CD14-positive monocyte (primary cell): ENCODE measurements around the gene CEMP1. TPM values are rescaled to one million over a fixed set of nuclear protein-coding genes. Genes with fewer than 3 reads are reported as not detected.

Experiments
- DNase-seq, 3 donors: peaks; one replicate each; pipeline ENCODE4 v3.0.0-alpha.2; 2011 to 2022
- H2AFZ ChIP-seq: 2 replicates; pipeline ENCODE4 v1.6.0; 2012; ENCODE audit warnings: mild to moderate bottlenecking, low read depth, low read length, inconsistent platforms; ENCODE audit not compliant: insufficient read depth, poor library complexity, severe bottlenecking
- H3K27ac ChIP-seq, 2 donors: 1 replicate in 1 of 2; 2 replicates in 1 of 2; pipeline ENCODE4 v1.5.1; 2012 to 2013; ENCODE audit warnings: low read length in 2 of 2, control low read depth in 1 of 2, inconsistent platforms in 1 of 2, low read depth in 1 of 2, mild to moderate bottlenecking in 1 of 2
- H3K27me3 ChIP-seq, 2 donors: one replicate each; pipeline versions ENCODE4 v1.6.0 to v1.6.1; 2011 to 2013; ENCODE audit warnings: low read length in 2 of 2; ENCODE audit not compliant: control insufficient read depth in 2 of 2, insufficient read depth in 2 of 2
- H3K36me3 ChIP-seq, 2 donors: replicated peaks in 1 of 2; 1 replicate in 1 of 2; 2 replicates in 1 of 2; pipeline versions ENCODE4 v1.5.1 to v1.6.1; 2012 to 2013; ENCODE audit warnings: low read length in 2 of 2, control low read depth in 1 of 2, inconsistent platforms in 1 of 2, mild to moderate bottlenecking in 1 of 2; ENCODE audit not compliant: insufficient read depth in 2 of 2, control insufficient read depth in 1 of 2
- H3K4me1 ChIP-seq, 2 donors: 1 replicate in 1 of 2; 2 replicates in 1 of 2; pipeline versions ENCODE4 v1.5.1 to v1.6.1; 2012 to 2013; ENCODE audit warnings: low read length in 2 of 2, control low read depth in 1 of 2, inconsistent platforms in 1 of 2, mild to moderate bottlenecking in 1 of 2, moderate library complexity in 1 of 2; ENCODE audit not compliant: insufficient read depth in 2 of 2, control insufficient read depth in 1 of 2
- H3K4me2 ChIP-seq: replicated peaks from 2 replicates; pipeline ENCODE3; 2012; ENCODE audit warnings: low read length, moderate library complexity, mild to moderate bottlenecking; ENCODE audit not compliant: poor library complexity, severe bottlenecking; ENCODE audit errors: extremely low read depth
- H3K4me3 ChIP-seq, 3 experiments: fragments of 200-600 bp in 1 of 3; sonication (generic) in 1 of 3; replicated peaks in 1 of 3; 1 replicate in 2 of 3; 2 replicates in 1 of 3; pipeline ENCODE4 v1.5.1; 2011 to 2013; ENCODE audit warnings: low read length in 3 of 3, mild to moderate bottlenecking in 3 of 3, control low read depth in 2 of 3, low read depth in 2 of 3, inconsistent platforms in 1 of 3, moderate library complexity in 1 of 3
- H3K79me2 ChIP-seq: 2 replicates; pipeline ENCODE4 v1.6.0; 2012; ENCODE audit warnings: mild to moderate bottlenecking, control low read depth, inconsistent platforms, low read length, moderate library complexity; ENCODE audit not compliant: insufficient read depth
- H3K9ac ChIP-seq: 2 replicates; pipeline ENCODE4 v1.6.0; 2017; ENCODE audit warnings: low read length, mild to moderate bottlenecking; ENCODE audit not compliant: insufficient read depth, poor library complexity, severe bottlenecking
- H3K9me3 ChIP-seq, 2 donors: replicated peaks in 1 of 2; 1 replicate in 1 of 2; 2 replicates in 1 of 2; pipeline versions ENCODE4 v1.5.1 to v1.6.1; 2012 to 2013; ENCODE audit warnings: low read length in 2 of 2, control low read depth in 1 of 2; ENCODE audit not compliant: control insufficient read depth in 1 of 2, insufficient read depth in 1 of 2
- H4K20me1 ChIP-seq: 2 replicates; pipeline ENCODE4 v1.6.0; 2012; ENCODE audit warnings: mild to moderate bottlenecking, low read length, control low read depth, moderate library complexity; ENCODE audit not compliant: insufficient read depth
- H3K27ac Mint-ChIP-seq, 7 donors: one replicate each; pipeline ENCODE4 v1.8.0; 2020; ENCODE audit warnings: mild to moderate bottlenecking in 7 of 7, mixed read lengths in 7 of 7, moderate library complexity in 6 of 7, inconsistent platforms in 2 of 7
- H3K27me3 Mint-ChIP-seq, 3 donors: one replicate each; pipeline ENCODE4 v1.8.0; 2021 to 2022; ENCODE audit warnings: low read depth in 3 of 3, mild to moderate bottlenecking in 3 of 3, mixed read lengths in 3 of 3, moderate library complexity in 3 of 3, inconsistent platforms in 1 of 3
- H3K36me3 Mint-ChIP-seq, 2 donors: one replicate each; pipeline ENCODE4 v1.8.0; 2020; ENCODE audit warnings: mixed read lengths in 2 of 2, inconsistent platforms in 1 of 2, mild to moderate bottlenecking in 1 of 2
- H3K4me1 Mint-ChIP-seq: one replicate; pipeline ENCODE4 v1.8.0; 2020; ENCODE audit warnings: mild to moderate bottlenecking, mixed read lengths
- H3K4me3 Mint-ChIP-seq, 2 donors: one replicate each; pipeline ENCODE4 v1.8.0; 2020; ENCODE audit warnings: mild to moderate bottlenecking in 2 of 2, mixed read lengths in 2 of 2, moderate library complexity in 1 of 2
- H3K9me3 Mint-ChIP-seq, 7 donors: one replicate each; pipeline ENCODE4 v1.8.0; 2020 to 2022; ENCODE audit warnings: mixed read lengths in 7 of 7, mild to moderate bottlenecking in 6 of 7, moderate library complexity in 6 of 7, inconsistent platforms in 2 of 7
- CTCF ChIP-seq: fragments of 200-600 bp; IDR thresholded peaks from one replicate; pipeline ENCODE4 v1.8.0; 2022; ENCODE audit warnings: antibody characterized with exemption, mild to moderate bottlenecking
- whole genome bisulfite sequencing: methylation state at CpG from one replicate; pipeline ENCODE4 v1.1.5; 2013; ENCODE audit warnings: missing lambda C conversion rate; ENCODE audit not compliant: insufficient coverage; 5-methylcytosine and 5-hydroxymethylcytosine counted together
- intact Hi-C, 2 donors: fragments of 100-400 bp; cut with micrococcal nuclease; formaldehyde crosslinking; loops; one replicate each; pipeline versions ENCODE4 v1.15.0 to v1.15.1; 2023
- polyA plus RNA-seq, 3 donors: library from polyadenylated mRNA; depleted of rRNA in 1 of 3; unstranded in 2 of 3; stranded (reverse) in 1 of 3; fragments of 300-500 nt in 2 of 3; fragments of >200 nt in 1 of 3; fragmentation: Illumina TruSeq in 2 of 3; gene quantifications; 1 replicate in 2 of 3; 2 replicates in 1 of 3; pipeline ENCODE4 v1.2.3, GENCODE V29; 2012 to 2021

Gene CEMP1
- polyA plus RNA-seq, 3 donors = 0.12 to 0.56 TPM; not detected in 1

DNA sequence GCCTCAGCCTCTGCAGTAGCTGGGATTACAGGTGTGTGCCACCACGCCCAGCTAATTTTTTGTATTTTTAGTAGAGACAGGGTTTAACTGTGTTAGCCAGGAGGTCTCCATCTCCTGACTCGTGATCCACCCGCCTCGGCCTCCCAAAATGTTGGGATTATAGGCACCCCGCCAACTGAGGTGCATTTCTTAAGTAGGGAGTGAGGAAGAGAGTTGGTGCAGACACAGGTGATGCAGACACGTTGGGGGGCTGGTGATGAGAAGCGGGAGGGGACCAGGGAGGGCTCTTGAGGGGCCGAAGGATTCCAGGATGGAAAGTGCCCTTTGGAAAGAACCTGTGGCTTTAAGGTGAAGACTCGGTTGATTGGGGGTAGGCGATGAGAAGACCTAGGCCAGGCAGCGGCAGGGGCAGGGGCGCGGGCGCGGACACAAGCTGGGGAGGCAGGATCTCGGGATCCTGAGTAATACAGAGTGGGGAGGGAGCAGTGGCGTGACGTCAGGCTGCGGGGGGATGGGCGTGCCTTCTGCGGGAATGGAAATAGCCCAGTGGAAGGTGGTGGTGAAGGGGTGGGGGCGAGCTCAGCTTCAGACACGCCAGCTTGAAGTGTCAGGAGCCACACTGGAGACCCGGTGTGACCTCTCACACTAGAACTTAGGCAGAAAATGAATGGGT lies 19.9 kb downstream of the CEMP1 start:
- Histone ChIP-seq H2AFZ (no peak overlapping the region), H4K20me1 (peaks cover 18% of the 10 kb centered on the region), H3K9me3 (no peaks in the 10 kb centered on the region), H3K79me2 (peaks cover 59% of the 10 kb centered on the region), H3K36me3 (no peaks in the 10 kb centered on the region), H3K9ac (no peak overlapping the region), H3K4me2 (no peak overlapping the region), H3K27me3 (no peaks in the 10 kb centered on the region), H3K4me3 (no peak overlapping the region), H3K4me1 (peaks cover 73 to 86% of the 10 kb centered on the region in 2 donors), H3K27ac (no peak overlapping the region)
- Mint-ChIP-seq H3K27ac (peak overlapping the region in 6 of 7 donors; percentile 9 to 73 (median 27)), H3K27me3 (peaks cover 3 to 6% (median 6%) of the 10 kb centered on the region in 3 donors), H3K4me3 (peak overlapping the region in 1 of 2 donors; percentile 11), H3K4me1 (peaks cover 81% of the 10 kb centered on the region), H3K36me3 (peaks cover 14 to 15% of the 10 kb centered on the region in 2 donors), H3K9me3 (peaks cover 0 to 8% (median 0%) of the 10 kb centered on the region in 7 donors)
- TF ChIP-seq CTCF = no peak
- peak in 1 of 3 donors; percentile 59 for DNase-seq
- whole genome bisulfite sequencing = 86% methylated on average over 24 of the region's 24 CpGs
- intact Hi-C loops = no loop called here

DNA sequence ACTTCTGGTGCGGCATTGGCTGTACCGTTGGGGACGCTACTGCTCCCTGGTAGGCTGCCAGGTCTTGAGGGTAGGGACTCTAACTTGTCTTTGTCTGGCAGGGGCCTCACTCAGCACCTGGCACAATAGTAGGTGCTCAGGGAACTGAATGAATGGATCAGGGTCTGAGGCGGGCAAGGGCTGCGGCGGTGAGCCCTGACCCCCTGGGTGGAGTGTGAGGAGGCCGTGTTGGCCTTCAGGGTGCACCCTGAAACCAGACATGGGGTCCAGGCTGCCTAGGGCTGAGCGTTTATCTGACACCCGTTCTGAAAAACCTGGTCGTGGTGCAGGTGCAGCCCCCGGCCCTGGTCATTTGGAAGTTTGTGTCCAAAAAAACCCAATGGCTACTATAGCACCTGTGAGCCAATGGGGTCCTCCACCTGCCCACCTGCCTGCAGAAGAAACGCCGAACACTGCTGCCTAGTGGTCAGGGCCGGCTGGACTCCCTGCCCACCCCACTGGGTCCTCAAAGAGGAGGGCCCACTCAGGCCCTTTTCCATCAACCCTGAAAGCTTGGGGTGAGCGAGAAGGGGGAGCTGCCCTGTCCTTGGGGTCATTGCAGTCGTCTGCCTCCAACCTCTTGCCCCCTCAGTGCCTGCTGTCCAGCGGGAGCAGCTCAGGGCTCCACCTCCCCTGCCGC lies 22.3 kb downstream of the CEMP1 start:
- Histone ChIP-seq H3K36me3 (no peaks in the 10 kb centered on the region), H2AFZ (no peak overlapping the region), H4K20me1 (no peaks in the 10 kb centered on the region), H3K4me1 (peaks cover 66 to 79% of the 10 kb centered on the region in 2 donors), H3K4me2 (peak overlapping the region; percentile 80), H3K4me3 (peak overlapping the region in 1 of 3 experiments; percentile 15), H3K27me3 (no peaks in the 10 kb centered on the region), H3K9ac (peak overlapping the region; percentile 25), H3K9me3 (no peaks in the 10 kb centered on the region), H3K79me2 (peaks cover 35% of the 10 kb centered on the region), H3K27ac (peak overlapping the region; percentile 92 to 98)
- H3K36me3 Mint-ChIP-seq = peaks cover 0 to 6% of the 10 kb centered on the region in 2 donors
- no peak for TF ChIP-seq CTCF
- intact Hi-C loops = loop anchor here (5.0 to 10.0 kb wide), 5 partner anchors 37 to 354 kb away; partner anchors contain the start of genes NTN3 (in 1 of the 2), RNPS1 (in 1 of the 2) and TRAF7 (in 1 of the 2)
- 92% methylated on average over 16 of the region's 18 CpGs for WGBS
- H3K4me3 Mint-ChIP-seq = peak overlapping the region; percentile 31 to 67
- no peak for DNase-seq
- peaks cover 0 to 5% (median 0%) of the 10 kb centered on the region in 7 donors for H3K9me3 Mint-ChIP-seq
- peaks cover 3 to 6% (median 3%) of the 10 kb centered on the region in 3 donors for H3K27me3 Mint-ChIP-seq
- H3K4me1 Mint-ChIP-seq = peaks cover 75% of the 10 kb centered on the region
- H3K27ac Mint-ChIP-seq = peak overlapping the region; percentile 97 to 98 (median 97)
